ENCODE results near the gene SMG6.

Gene SMG6

GRCh38 chr17:2235265-2235664 lies 68.3 kb downstream of the SMG6 start:
- no peak for DNase-seq (ENCODE audit: low read depth)

- no peak for DNase-seq (ENCODE audit: low read depth)
Observed at GRCh38 chr17:2233441-2233947, 70.1 kb downstream of the SMG6 start.

- DNase-seq (ENCODE audit: low read depth): no peak
Observed at GRCh38 chr17:2232244-2232638, 71.3 kb downstream of the SMG6 start.

GRCh38 chr17:2230877-2231276 lies 72.7 kb downstream of the SMG6 start:
- no peak for DNase-seq (ENCODE audit: low read depth)

- no peak for DNase-seq (ENCODE audit: low read depth)
Observed at GRCh38 chr17:2227025-2227699, 76.4 kb downstream of the SMG6 start.

- no peak for DNase-seq (ENCODE audit: low read depth)
Observed at GRCh38 chr17:2223617-2223927, 80.0 kb downstream of the SMG6 start.

- DNase-seq (ENCODE audit: low read depth): peak; percentile 13
Observed at GRCh38 chr17:2222901-2223616, 80.5 kb downstream of the SMG6 start.

GRCh38 chr17:2222301-2222700 lies 81.3 kb downstream of the SMG6 start:
- no peak for DNase-seq (ENCODE audit: low read depth)

- DNase-seq (ENCODE audit: low read depth): no peak
Observed at GRCh38 chr17:2218426-2218825, 85.2 kb downstream of the SMG6 start.

- DNase-seq (ENCODE audit: low read depth): peak; percentile 35
Observed at GRCh38 chr17:2215616-2216364, 87.8 kb downstream of the SMG6 start.

- no peak for DNase-seq (ENCODE audit: low read depth)
Observed at GRCh38 chr17:2214929-2215615, 88.5 kb downstream of the SMG6 start.

- no peak for DNase-seq (ENCODE audit: low read depth)
Observed at GRCh38 chr17:2214047-2214928, 89.3 kb downstream of the SMG6 start.

- no peak for DNase-seq (ENCODE audit: low read depth)
Observed at GRCh38 chr17:2213291-2213960, 90.2 kb downstream of the SMG6 start.

GRCh38 chr17:2212400-2212981 lies 91.1 kb downstream of the SMG6 start:
- DNase-seq (ENCODE audit: low read depth): no peak

GRCh38 chr17:2211661-2212399 lies 91.8 kb downstream of the SMG6 start:
- DNase-seq (ENCODE audit: low read depth): no peak

- no peak for DNase-seq (ENCODE audit: low read depth)
Observed at GRCh38 chr17:2210726-2211125, 92.9 kb downstream of the SMG6 start.

- no peak for DNase-seq (ENCODE audit: low read depth)
Observed at GRCh38 chr17:2207815-2208515, 95.6 kb downstream of the SMG6 start.

GRCh38 chr17:2204393-2204792 lies 99.2 kb downstream of the SMG6 start:
- no peak for DNase-seq (ENCODE audit: low read depth)

- DNase-seq (ENCODE audit: low read depth): no peak
Observed at GRCh38 chr17:2203818-2204217, 99.8 kb downstream of the SMG6 start.
